ENCODE measurements around the gene OR1F1.

DNA sequence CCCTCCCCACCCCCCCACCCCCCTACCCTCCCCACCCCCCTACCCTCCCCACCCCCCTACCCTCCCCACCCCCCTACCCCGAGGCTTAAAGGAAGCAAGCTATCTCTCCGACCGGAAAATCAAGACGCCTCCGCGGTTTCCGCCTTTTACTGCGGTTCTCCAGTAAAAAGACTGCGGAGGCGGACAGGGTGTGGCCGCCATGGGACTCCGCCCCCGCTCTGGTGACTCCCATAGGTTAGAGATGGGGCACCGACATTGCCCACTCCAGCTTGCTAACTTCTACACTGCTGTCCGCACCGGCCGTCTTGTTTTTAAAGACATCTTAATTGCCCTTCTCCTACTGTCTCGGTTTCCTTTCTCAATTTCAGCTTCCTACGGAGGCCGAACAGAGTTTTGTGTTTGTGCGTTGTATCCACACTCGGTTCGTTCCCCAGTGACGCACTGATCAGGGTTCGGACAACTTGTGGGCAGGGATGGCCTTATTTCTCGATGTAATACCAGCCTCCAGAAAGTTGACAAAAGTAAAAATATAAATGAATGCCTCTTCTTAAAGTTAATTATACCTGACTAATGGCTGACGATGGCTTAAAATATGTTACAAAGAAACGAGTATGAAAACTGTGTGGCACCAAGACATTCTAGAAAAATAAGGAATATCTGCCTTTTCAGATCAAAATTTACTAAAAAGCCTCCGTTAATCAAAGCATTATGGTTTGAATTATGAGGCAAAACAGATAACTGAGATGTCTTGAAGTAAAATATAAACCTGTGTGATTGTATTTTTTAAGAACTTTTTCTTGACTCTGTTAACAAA, 48.1 kb downstream of the OR1F1 start:
- TF ChIP-seq ZFP30 (CRISPR knock-in tag; IDR thresholded peaks at IDR 0.05) (no peak), ZNF70 (CRISPR knock-in tag; IDR thresholded peaks at IDR 0.05) (no peak), CSDC2 (CRISPR knock-in tag; IDR thresholded peaks at IDR 0.05) (no peak)
